Measurements from ENCODE around the gene COX19.

COX19 gene

DNA sequence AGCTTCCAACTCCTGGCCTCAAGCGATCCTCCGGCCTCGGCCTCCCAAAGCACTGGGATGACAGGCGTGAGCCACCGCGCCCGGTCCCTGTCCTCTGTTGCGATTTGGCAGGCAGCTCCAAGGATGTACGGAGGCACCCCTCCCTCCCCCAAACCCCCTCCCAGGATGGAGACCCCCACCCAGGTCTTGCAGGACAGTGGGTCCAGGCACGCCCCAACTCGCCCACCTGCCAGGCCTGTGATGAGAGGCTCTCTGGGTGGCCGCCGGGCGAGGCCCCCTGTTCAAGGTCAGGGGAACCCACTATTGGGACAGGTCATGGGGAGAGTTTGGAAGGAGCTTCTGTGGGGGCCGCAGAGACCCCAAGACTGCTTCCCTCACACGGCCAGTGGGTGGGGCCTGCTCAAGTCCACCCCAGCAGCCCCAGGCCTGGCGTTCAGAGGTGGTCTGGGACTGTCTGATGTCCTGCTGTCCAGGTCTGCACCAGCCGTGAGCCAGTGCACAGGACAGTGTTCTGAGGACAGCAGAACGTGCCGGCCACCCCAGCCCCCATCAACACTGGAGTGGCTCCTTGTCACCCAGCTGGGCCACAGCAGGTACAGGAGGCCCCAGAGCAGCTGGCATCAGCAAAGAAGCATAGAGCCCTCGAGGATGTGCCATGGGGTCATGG lies 23.3 kb downstream of the COX19 start:
- no peaks in the 10 kb centered on the region for H3K9me3 ChIP-seq (ENCODE audit: insufficient read depth, low read length)
- H3K79me2 ChIP-seq (ENCODE audit: low read length), result no peaks in the 10 kb centered on the region
- peaks cover 22% of the 10 kb centered on the region for H3K4me1 ChIP-seq (ENCODE audit: low read length)
- no peak overlapping the region for H3K27ac ChIP-seq (ENCODE audit: low read length)
- no peak overlapping the region for H3K9ac ChIP-seq (ENCODE audit: low read length)
- peaks cover 10% of the 10 kb centered on the region for H3K27me3 ChIP-seq (ENCODE audit: low read depth, low read length)
- TF ChIP-seq CTCF (IDR thresholded peaks at IDR 0.05; ENCODE audit: low read depth, low read length), result no peak
- TF ChIP-seq EZH2phosphoT487 (IDR thresholded peaks at IDR 0.05; ENCODE audit: low read depth), result no peak
- no peak overlapping the region for H2AFZ ChIP-seq (ENCODE audit: low read depth, low read length)
- peaks cover 6% of the 10 kb centered on the region for H3K36me3 ChIP-seq (replicated peaks; ENCODE audit: low read depth, low read length)
- no peak overlapping the region for H3K4me3 ChIP-seq (ENCODE audit: low read length)
- H4K20me1 ChIP-seq (ENCODE audit: insufficient read depth, low read length), result no peaks in the 10 kb centered on the region
- H3K4me2 ChIP-seq (ENCODE audit: low read length), result no peak overlapping the region

DNA sequence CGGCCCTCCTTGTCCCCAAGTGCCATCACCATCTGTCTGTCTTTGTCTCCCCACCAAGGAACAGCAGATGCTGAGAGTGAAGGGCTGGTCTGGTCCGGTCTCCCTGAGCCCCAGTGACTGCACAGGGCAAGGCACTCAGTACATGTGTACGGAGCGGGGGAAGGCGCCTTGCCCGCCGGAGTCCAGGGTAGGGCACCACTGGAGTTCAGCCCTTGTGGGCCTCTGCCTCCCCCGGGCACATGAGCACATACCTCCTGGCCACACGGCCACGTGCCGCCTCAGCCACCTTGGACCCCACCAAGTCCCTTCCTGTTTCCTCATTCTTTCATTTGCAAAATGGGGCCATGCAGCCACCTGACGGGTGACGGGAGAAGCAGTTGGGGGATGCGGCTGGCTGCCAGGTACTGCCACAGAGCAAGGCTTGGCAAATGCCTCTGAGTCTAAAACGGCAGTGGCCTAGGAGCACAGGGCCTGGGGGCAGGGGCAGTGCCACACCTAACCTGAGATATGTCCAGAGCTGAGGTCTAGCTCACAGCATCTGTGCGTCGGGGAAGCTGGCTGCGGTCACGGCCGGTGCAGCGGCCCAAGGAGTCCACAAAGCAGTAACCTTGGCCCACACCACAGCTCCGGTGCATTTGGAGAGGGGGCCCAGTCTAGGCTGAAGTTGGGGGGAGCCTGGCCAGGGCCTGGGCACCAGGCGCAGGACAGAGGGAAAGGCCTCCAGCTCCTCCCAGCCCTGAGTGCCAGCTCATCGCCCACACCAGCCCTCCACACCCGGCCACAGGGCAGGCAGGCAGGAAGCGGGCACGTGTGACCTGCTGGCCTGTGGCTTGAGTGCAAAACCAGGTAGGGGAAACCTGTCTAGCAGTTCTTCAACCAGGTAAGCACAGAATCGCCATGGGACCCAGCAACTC lies 26.1 kb downstream of the COX19 start:
- Histone ChIP-seq H3K4me3 (ENCODE audit: low read length) (no peak overlapping the region), H3K9me3 (ENCODE audit: insufficient read depth, low read length) (no peaks in the 10 kb centered on the region), H3K4me2 (ENCODE audit: low read length) (peak overlapping the region; percentile 34), H4K20me1 (ENCODE audit: insufficient read depth, low read length) (no peaks in the 10 kb centered on the region), H3K9ac (ENCODE audit: low read length) (peak overlapping the region; percentile 13; the same call in 1 of the 2 replicates), H3K36me3 (replicated peaks; ENCODE audit: low read depth, low read length) (peaks cover 6% of the 10 kb centered on the region), H3K4me1 (ENCODE audit: low read length) (peaks cover 21% of the 10 kb centered on the region), H2AFZ (ENCODE audit: low read depth, low read length) (no peak overlapping the region), H3K79me2 (ENCODE audit: low read length) (no peaks in the 10 kb centered on the region), H3K27me3 (ENCODE audit: low read depth, low read length) (no peaks in the 10 kb centered on the region), H3K27ac (ENCODE audit: low read length) (no peak overlapping the region)
- TF ChIP-seq EZH2phosphoT487 (IDR thresholded peaks at IDR 0.05; ENCODE audit: low read depth) (no peak), CTCF (IDR thresholded peaks at IDR 0.05; ENCODE audit: low read depth, low read length) (no peak)

GRCh38 chr7:947391-948210 lies 27.7 kb downstream of the COX19 start:
- no peak overlapping the region for H3K27ac ChIP-seq (ENCODE audit: low read length)
- H3K9me3 ChIP-seq (ENCODE audit: insufficient read depth, low read length), result no peaks in the 10 kb centered on the region
- H3K9ac ChIP-seq (ENCODE audit: low read length), result no peak overlapping the region
- peaks cover 21% of the 10 kb centered on the region for H3K4me1 ChIP-seq (ENCODE audit: low read length)
- H2AFZ ChIP-seq (ENCODE audit: low read depth, low read length), result no peak overlapping the region
- H4K20me1 ChIP-seq (ENCODE audit: insufficient read depth, low read length), result no peaks in the 10 kb centered on the region
- H3K4me2 ChIP-seq (ENCODE audit: low read length), result no peak overlapping the region
- peaks cover 6% of the 10 kb centered on the region for H3K36me3 ChIP-seq (replicated peaks; ENCODE audit: low read depth, low read length)
- TF ChIP-seq CTCF (IDR thresholded peaks at IDR 0.05; ENCODE audit: low read depth, low read length) (no peak), EZH2phosphoT487 (IDR thresholded peaks at IDR 0.05; ENCODE audit: low read depth) (no peak)
- H3K79me2 ChIP-seq (ENCODE audit: low read length), result no peaks in the 10 kb centered on the region
- H3K4me3 ChIP-seq (ENCODE audit: low read length), result no peak overlapping the region
- H3K27me3 ChIP-seq (ENCODE audit: low read depth, low read length), result no peaks in the 10 kb centered on the region

All from OCI-LY3 (cell line).